GM19452 (cell line): Measurements from ENCODE around the gene ZSCAN5A.
"Not testable (repeated sequence)": the region's sequence is repeated elsewhere in the genome, so short reads cannot be mapped to it uniquely, and the experiment has no call there.

Experiments used
- ATAC-seq: cut with Tn5 transposase; IDR thresholded peaks from one replicate; pipeline ENCODE4 v1.9.1; 2021; ENCODE audit not compliant: unreplicated experiment

Gene ZSCAN5A

DNA sequence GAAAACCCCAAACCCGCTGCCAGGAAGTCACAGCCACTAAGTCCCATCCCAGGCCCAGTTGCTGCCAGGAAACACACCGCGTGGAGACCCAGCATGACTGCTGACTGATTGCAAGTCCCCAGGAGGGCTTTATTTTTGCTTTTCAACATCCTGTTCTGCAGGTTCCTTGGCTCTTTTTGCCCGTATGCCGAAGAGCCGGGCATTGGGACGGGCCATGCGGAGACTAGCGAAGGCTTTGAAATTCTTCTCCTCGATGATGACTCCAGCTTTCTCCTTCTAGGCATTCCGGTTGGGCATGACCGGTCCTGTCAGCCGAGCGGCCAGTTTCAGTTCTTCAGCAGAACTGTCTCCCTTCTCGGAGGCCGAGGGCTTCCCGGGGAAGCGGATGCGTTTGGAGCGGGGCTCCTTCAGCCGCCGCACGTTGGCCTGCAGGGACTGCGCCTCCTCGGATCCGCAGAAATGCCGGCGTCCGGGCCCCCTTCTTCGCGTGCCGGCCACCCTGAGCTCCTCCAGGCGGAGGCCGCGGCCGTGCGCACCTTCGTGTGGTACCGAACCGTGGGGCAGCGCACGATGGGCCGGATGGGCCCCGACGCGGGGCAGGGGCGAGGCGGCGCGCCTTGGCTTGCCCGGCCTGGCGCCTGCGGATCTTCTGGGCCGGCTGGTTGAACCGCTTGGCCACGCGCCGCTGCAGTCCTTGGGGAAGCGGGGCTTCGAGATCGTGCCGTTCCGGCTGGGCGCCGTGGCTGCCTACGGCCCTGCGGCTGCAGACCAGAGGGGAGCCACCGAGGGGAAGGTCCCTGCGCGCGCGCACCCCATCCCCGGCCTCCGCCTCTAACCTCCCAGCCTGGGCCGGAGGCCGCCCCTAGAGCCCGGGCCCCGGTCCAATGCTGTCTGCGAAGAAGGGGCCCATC, 97.3 kb downstream of the ZSCAN5A start:
- ATAC-seq, result no peak

DNA sequence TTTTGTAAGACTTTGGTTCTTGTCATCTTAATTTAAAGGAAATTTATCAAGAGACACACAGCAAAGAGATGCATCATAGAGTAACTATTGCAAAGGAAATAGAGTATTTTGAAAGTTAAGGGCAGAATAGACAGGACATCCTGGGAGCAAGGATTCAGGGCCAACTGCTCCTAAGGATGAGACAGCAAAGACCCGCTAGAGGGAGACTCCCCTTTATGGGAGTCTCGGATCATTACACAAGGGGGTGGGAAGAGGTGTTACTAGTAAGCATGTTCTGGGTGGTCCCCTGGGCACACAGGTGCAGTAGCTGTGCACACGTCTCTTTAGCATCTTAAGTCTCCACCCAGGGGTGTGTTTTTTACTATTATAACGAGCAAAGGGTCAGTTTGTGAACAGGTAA, 102.9 kb downstream of the ZSCAN5A start:
- no peak for ATAC-seq

- not testable (repeated sequence) for ATAC-seq
Observed at GRCh38 chr19:56210036-56210435, 104.6 kb downstream of the ZSCAN5A start.

GRCh38 chr19:56209091-56209490, 105.5 kb downstream of the ZSCAN5A start:
- ATAC-seq, result no peak

DNA sequence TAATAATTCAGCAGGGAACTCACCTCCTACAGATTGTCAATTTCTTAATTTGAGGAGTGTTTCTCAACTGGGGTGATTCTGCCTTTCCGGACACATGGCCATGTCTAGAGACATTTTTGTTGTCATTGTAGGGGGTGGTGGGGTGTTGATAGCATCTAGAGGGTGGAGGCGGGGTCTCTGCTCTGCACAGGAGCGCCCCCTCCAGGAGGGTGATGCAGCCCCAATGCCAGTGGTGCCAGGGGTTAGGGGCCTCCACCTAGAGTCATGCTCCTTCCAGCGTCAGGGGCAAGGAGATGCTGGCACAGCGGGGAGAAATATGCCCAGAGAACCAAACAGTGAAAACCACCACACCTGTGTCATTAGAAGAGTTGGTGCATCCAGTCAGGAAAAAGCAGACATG, 107.1 kb downstream of the ZSCAN5A start:
- not testable (repeated sequence) for ATAC-seq

DNA sequence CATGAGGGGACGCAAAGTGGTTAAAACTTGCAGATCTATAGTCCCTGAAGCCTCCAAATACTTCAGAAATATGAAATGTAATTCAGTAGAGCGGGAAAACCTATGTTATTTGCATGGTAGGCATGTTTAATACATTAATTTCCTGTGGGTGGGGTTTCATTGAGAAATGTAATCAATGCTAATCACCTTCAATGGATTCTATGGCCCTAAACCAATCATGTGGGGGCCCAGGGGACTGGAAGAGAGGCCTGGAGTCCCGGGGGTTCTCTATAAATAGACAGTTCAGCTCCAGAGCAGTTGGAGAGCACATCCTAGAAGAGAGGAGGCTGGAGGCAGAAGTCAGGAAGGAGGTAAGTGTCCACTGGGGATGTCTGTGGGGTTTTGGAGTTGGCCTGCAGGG, 112.7 kb downstream of the ZSCAN5A start, which contains the start of gene ZSCAN5C:
TSS of gene ZSCAN5C (plus strand) at position 301 of the 400 bp plus-strand sequence. CDS start 3,641 bp downstream, outside the sequence.
- ATAC-seq, result no peak

DNA sequence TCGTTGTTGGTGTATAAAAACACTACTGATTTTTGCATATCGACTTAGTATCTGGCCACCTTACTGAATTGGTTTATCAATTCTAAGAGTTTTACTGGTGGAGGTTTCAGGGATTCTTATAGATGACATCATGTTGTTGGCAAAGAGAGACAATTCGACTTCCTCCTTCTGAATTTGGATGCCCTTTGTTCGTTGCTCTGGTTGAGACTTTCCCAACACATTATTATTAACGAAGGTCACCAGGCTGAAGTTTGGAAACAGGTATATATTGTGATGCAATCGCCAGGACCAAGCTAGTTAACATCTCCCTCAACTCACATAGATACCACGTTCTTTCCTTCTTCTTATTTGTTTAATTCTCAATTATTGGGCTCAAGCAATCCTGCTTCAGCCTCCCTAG, 115.0 kb downstream of the ZSCAN5A start:
- no peak for ATAC-seq

DNA sequence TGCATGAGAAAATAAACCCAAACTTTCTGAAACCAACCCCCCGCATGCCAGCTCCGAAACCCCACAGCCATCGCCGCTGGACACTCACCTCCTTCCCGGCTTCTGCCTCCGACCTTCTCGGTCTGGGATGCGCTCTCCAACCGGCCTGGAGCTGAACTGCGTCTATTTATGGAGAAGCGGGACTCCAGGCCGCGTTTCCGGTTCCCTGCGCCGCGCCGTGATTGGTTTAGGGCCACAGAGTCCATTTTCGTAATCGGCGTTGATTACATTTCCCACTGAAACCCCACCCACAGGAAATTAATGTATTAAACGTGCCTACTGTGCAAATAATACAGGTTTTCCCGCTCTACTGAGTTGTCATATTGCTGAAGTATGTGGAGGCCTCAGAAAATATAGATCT, 117.0 kb downstream of the ZSCAN5A start, which contains the start of gene ZSCAN5B:
TSS of gene ZSCAN5B (minus strand) at position 138 of the 400 bp plus-strand sequence. CDS start 4,731 bp downstream, outside the sequence.
- not testable (repeated sequence) for ATAC-seq

DNA sequence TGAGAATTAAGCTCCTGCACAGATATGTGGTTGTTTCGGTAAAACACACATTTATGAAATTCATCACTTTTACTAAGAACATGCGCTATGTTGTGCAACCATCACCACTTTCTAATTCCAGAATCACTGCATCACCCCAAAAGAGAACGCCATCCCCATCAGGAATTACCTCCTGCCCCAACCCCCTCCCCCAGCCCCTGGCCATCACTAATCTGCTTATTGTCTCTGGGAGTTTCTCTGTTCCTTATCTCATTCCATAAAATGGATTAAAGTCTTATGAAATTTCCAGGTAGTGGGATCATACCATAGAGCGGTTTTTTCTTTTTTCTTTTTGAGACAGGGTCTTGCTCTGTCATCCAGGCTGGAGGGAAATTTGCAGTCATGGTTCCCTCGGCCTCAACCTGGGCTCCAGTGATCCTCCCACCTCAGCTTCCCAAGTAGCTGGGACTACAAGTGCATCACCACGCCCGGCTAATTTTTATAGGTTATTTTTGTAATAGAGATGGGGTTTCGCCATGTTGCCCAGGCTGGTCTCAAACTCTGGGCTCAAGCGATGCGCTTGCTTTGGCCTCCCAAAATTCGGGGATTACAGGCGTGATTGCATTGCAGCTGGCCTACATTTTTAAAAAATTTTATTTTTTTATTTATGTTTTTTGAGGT, 120.5 kb downstream of the ZSCAN5A start:
- ATAC-seq, result no peak

GRCh38 chr19:56191711-56192110, 122.9 kb downstream of the ZSCAN5A start:
- ATAC-seq, result no peak

GRCh38 chr19:56191115-56191514, 123.5 kb downstream of the ZSCAN5A start:
- no peak for ATAC-seq

GRCh38 chr19:56189785-56190184, 124.9 kb downstream of the ZSCAN5A start:
- ATAC-seq, result no peak

- ATAC-seq, result no peak
Observed at GRCh38 chr19:56177564-56178243, 136.9 kb downstream of the ZSCAN5A start.

GRCh38 chr19:56176881-56177280, 137.8 kb downstream of the ZSCAN5A start:
- ATAC-seq, result no peak

GRCh38 chr19:56176310-56176709, 138.3 kb downstream of the ZSCAN5A start:
- not testable (repeated sequence) for ATAC-seq

DNA sequence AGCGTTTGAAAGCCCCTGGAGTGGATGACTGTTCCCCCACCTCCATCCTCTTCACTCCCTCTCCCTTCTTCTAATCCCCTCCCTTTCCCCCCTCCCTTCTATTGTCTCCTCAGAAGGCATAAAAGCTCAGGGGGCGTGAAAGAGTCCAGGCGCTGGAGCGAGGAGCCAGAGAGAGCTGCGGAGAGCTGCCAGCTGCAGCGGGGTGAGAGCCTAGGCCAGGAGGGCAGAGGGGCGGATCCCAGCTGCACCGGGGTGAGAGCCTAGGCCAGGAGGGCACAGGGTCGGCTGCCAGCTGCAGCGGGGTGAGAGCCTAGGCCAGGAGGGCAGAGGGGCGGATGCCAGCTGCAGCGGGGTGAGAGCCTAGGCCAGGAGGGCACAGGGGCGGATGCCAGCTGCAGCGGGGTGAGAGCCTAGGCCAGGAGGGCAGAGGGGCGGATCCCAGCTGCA, 138.8 kb downstream of the ZSCAN5A start, which contains the start of gene GALP:
TSS of gene GALP (plus strand) at position 148 of the 447 bp plus-strand sequence. CDS start 1,101 bp downstream, outside the sequence.
- ATAC-seq, result not testable (repeated sequence)

DNA sequence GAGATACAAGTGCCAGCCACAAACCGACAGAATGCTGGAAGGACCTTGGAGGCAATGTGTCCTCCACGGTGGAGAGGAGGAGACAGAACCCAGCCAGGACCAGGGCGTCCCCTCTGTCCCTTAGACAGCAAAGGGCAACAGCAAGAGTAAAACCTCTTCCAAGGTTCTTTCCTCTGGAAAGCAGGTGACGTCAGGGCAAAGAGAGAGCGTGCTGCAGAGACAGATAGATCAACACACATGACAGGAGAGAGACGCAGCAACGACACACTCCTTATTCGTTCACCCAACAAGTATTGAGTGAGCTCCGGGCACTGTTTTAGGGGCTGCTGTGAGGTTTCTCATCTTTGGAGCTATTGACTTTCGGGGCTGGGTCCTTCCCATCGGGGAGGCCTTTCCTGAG, 140.1 kb downstream of the ZSCAN5A start:
- no peak for ATAC-seq

DNA sequence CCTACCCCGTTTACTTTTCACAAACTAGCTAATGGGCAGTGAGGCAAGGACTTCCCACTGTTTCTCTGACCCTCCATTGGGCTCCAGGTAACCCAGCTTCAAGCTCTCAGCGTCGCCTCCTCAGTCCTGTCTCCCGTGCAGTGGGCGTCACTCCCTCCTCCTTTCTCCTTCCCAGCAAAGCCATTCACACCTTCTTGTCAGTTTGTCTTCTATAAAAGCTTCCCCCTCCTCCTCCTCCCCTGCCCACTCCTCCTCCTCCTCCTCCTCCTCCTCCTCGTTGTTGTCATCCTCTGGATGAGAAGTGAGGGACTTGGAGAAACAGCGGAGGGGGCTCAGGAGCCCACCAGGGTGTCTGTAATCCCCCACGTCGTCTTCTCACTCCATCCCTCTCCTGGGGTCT, 140.6 kb downstream of the ZSCAN5A start:
- ATAC-seq, result no peak
